GM19463 (cell line): ENCODE data around the gene TRMT11.
"Not testable (repeated sequence)": the region's sequence is repeated elsewhere in the genome, so short reads cannot be mapped to it uniquely, and the experiment has no call there.

Experiments used
- ATAC-seq: cut with Tn5 transposase; IDR thresholded peaks from one replicate; pipeline ENCODE4 v1.9.1; 2021; ENCODE audit warnings: mild to moderate bottlenecking, moderate library complexity; ENCODE audit not compliant: unreplicated experiment

The TRMT11 gene

GRCh38 chr6:125955973-125956372, 30.4 kb upstream of the TRMT11 start:
- no peak for ATAC-seq

DNA sequence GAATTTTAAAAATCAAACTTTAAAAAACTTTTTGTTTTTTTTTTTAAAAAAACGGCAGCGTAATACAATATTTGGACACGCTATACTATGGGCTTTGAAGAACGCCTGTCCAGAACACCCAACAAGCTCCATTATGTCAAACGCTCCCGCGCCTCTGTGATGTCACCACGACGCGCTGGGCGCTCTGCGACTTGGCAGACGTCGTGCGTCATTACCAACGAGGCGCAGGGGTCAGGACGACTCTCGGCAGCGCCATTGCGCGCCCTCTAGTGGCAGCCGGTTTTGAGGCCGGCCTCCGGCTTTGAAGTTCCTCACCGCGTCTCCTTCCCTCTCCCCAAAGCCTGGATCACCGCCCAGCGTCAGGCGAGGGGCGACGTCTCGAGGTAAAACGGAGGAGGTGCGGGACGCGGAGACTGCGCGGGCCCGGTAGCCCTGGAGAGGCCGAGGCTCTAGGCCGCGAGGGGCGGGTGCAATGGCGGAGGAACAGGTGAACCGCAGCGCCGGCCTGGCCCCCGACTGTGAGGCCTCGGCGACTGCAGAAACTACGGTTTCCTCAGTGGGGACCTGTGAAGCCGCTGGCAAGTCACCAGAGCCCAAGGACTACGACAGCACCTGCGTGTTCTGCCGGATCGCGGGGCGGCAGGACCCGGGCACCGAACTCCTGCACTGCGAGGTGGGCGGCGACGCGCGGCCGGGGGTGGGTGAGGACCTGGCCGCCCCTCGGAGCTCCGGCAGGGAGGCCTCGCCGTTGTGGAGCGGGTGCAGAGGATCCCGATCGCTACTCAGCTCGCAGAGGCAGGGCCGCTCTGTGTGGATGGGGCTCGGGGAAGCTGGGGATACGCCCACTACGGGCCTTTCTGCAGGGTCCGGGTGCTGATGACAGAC, 29.6 kb upstream of the TRMT11 start, which contains the start of gene HINT3:
Gene HINT3 (plus strand): TSS at position 265 of the 885 bp plus-strand sequence. CDS start 208 bp downstream, at position 473.
- peak; percentile 87 for ATAC-seq

DNA sequence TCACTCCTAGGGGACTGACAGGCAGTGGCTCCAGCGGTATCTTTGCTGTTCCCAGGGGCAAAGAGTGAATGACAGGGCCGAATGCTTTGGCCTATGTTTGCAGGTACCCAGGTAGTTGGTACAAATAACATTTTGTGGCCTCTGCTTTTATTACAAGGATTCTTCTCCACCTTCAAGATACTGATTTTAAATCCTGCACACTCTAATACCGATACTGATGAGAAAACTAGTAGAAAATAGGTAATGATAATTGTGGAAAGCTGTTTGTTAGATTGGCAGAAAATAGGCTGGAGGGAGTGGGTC, 29.0 kb upstream of the TRMT11 start:
- no peak for ATAC-seq

- ATAC-seq: no peak
Observed at GRCh38 chr6:125957845-125958244, 28.5 kb upstream of the TRMT11 start.

GRCh38 chr6:125959041-125959440, 27.3 kb upstream of the TRMT11 start:
- ATAC-seq: no peak

- no peak for ATAC-seq
Observed at GRCh38 chr6:125961117-125961516, 25.2 kb upstream of the TRMT11 start.

DNA sequence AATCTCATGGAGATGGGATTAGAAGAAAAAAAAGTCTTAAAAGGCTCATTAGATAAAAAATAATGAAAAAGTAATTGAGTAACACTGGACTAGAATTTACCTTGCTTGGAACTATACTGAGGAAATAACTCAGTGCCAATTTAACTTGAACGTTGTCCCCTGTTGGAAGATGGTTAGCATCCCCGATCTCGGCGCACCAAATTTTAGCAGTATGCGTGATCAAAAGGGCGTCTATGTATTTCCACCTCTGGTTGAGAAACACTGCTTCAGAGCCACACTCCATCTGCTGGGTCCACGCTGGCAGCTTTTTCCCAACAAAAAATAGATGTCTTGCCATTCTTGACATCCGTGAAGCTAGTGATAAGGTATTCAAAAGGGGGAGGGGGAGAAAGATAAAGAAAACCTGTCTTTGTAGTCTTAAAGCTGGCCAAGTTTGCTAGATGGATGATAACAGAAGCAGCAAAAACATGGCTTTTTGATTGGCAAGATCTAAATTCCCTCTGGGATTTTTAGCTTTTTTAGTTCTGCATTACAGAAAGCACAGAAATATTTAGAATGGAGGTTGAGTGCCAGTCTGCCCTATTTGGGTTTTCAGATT, 23.3 kb upstream of the TRMT11 start:
- no peak for ATAC-seq

- no peak for ATAC-seq
Observed at GRCh38 chr6:125963817-125964216, 22.5 kb upstream of the TRMT11 start.

GRCh38 chr6:125966569-125966968, 19.8 kb upstream of the TRMT11 start:
- no peak for ATAC-seq

GRCh38 chr6:125968493-125968892, 17.8 kb upstream of the TRMT11 start:
- ATAC-seq: no peak

DNA sequence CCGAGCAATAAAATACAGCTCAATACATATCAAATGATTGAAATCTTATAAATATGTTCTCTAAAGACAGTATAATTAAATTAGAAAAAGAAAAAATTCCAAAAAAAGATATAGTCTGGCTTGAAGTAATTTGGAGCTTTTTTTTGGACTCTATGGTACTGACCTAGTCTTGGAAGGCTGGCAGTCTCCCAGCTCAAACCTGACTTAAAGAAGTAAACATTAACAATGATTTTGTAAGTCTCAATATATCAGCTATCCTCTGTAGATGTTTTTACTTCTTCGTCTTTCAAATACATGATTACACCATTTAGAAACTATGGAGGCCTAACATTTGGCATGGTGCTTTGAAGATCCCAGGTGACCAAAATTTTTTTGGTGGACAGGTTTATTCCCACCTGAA, 15.6 kb upstream of the TRMT11 start:
- no peak for ATAC-seq

- not testable (repeated sequence) for ATAC-seq
Observed at GRCh38 chr6:125972478-125972877, 13.9 kb upstream of the TRMT11 start.

- ATAC-seq: peak; percentile 75
Observed at GRCh38 chr6:125974214-125974866, 12.0 kb upstream of the TRMT11 start.

- no peak for ATAC-seq
Observed at GRCh38 chr6:125979101-125979500, 7.2 kb upstream of the TRMT11 start.

DNA sequence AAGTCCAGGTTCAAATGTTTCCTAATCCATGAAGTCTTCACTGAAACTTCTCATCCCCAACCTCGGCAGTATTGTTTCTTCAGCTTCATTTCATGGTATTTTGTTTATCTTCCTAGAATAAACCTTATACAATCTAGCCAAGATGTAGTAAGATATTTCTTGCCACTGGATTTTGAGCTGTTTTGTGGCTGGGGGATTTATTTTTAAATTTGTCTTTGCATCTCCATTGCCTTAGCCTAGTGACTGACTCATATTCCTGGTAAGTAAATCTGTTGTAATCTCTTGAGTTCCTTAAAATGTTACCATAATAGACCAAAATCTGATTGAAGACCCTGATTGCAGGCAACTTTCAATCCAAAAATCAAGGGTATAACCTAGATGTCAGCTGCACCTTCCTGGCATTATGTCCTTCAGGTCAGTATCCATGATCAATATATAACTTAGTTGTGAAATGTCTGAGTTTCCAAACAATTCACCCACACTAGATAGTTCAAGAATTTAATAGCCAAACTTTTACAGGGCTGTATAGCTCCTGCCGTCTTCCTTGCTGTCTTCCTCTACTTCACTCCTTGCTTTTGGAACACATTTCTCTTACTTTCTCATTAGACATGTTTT, 4.7 kb upstream of the TRMT11 start:
- no peak for ATAC-seq

GRCh38 chr6:125983246-125983945, 2.9 kb upstream of the TRMT11 start:
- ATAC-seq: no peak

- ATAC-seq: no peak
Observed at GRCh38 chr6:125984311-125984710, 2.0 kb upstream of the TRMT11 start.

DNA sequence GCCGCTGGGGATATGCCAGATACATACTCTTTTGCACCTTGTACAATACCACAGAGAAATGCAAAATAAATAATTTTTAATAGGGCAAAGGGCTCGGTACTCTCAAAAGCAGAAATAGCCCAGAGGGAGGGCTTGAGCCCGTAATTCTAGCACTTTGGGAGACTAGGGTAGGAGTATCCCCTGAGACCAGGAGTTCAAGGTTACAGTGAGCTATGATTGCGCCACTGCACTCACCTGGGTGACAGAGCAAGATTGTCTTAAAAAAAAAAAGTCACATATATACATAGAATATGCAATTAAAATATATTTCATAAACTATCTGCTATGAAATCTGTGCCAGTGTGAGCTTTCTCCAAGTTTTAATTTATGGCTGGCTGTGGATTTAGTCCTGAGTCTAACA, 818 bp upstream of the TRMT11 start:
- no peak for ATAC-seq

- no peak for ATAC-seq
Observed at GRCh38 chr6:125985979-125986300, 400 bp upstream of the TRMT11 start.

GRCh38 chr6:125987026-125987617, 782 bp downstream of the TRMT11 start:
- peak; percentile 9 for ATAC-seq

DNA sequence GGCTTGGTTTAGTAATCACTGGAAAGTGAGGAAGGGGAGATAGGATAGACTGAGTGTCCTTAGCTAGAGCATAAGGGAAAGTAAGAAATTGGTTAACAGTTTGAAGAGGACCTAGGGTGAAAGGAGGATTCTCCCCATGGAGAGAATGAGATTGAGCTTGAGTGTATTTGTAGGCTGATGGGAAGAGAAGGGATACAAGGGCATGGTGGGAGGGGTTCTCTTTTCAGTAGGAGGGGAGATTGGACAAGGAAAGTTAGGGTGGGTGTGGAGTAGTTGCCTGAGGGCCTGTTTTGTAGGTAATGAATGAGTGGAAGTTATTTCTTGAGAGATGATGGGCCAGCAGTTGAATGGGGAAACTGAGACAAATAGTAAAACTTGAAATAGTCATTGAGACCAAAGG, 1.9 kb downstream of the TRMT11 start:
- no peak for ATAC-seq
